H1 (cell line): ENCODE data around the gene MAP6D1. TPM values are rescaled to one million over a fixed set of nuclear protein-coding genes. Genes with fewer than 3 reads are reported as not detected.

Experiments
- CTCF ChIA-PET: fragments of 300-600 bp; sonication (Branson Sonifier 250); formaldehyde crosslinking; loops from one replicate; lab custom pipeline; 2021; ENCODE audit not compliant: partially characterized antibody; lab: Charles Lee
- POLR2A ChIA-PET: fragments of 300-600 bp; sonication (Branson Sonifier 250); formaldehyde crosslinking; loops from one replicate; lab custom pipeline; 2021; ENCODE audit warnings: inconsistent platforms; ENCODE audit not compliant: partially characterized antibody; lab: Charles Lee
- DNase-seq, 2 experiments: peaks; one replicate each; pipeline versions ENCODE4 v3.0.0 to v3.0.0-alpha.2; 2010 to 2022; ENCODE audit warnings: low spot score in 2 of 2, low read depth in 1 of 2, mixed read lengths in 1 of 2
- FAIRE-seq: peaks from 2 replicates; lab custom pipeline; 2011; peaks lifted over from hg19 to GRCh38; lab: Jason Lieb, UNC
- H2AFZ ChIP-seq: 2 replicates; pipeline ENCODE4 v1.8.1; 2012; ENCODE audit warnings: low read length, inconsistent platforms
- H2AK5ac ChIP-seq: 2 replicates; pipeline ENCODE4 v1.6.1; 2013; ENCODE audit warnings: low read depth, low read length
- H2BK120ac ChIP-seq: replicated peaks from 2 replicates; pipeline ENCODE3; 2013; ENCODE audit warnings: low read depth, low read length, inconsistent platforms
- H2BK12ac ChIP-seq: 2 replicates; pipeline ENCODE4 v1.6.1; 2013; ENCODE audit warnings: low read depth, low read length
- H2BK15ac ChIP-seq: 2 replicates; pipeline ENCODE4 v1.6.1; 2013; ENCODE audit warnings: low read length
- H2BK20ac ChIP-seq: 2 replicates; pipeline ENCODE4 v1.6.1; 2013; ENCODE audit warnings: low read length
- H2BK5ac ChIP-seq: 2 replicates; pipeline ENCODE4 v1.6.1; 2013; ENCODE audit warnings: low read depth, low read length
- H3K14ac ChIP-seq: 2 replicates; pipeline ENCODE4 v1.6.1; 2013; ENCODE audit warnings: inconsistent platforms; ENCODE audit not compliant: insufficient read length
- H3K18ac ChIP-seq: 2 replicates; pipeline ENCODE4 v1.6.1; 2013; ENCODE audit warnings: low read length; ENCODE audit errors: extremely low read depth
- H3K23ac ChIP-seq: 2 replicates; pipeline ENCODE4 v1.6.1; 2013; ENCODE audit warnings: inconsistent platforms; ENCODE audit not compliant: insufficient read length
- H3K23me2 ChIP-seq: 2 replicates; pipeline ENCODE4 v1.6.1; 2013; ENCODE audit warnings: low read depth, low read length
- H3K27ac ChIP-seq: 2 replicates; pipeline ENCODE4 v1.6.1; 2011; ENCODE audit warnings: low read depth, low read length, inconsistent platforms
- H3K27me3 ChIP-seq, 4 experiments: replicated peaks in 1 of 4; 1 replicate in 1 of 4; 2 replicates in 3 of 4; pipeline versions ENCODE4 v1.6.1 to v1.8.1; 2011 to 2013; ENCODE audit warnings: low read length in 3 of 4, mild to moderate bottlenecking in 3 of 4, inconsistent platforms in 2 of 4, mixed read lengths in 2 of 4, moderate library complexity in 1 of 4; ENCODE audit not compliant: control insufficient read depth in 3 of 4, insufficient read depth in 3 of 4; ENCODE audit errors: extremely low read depth in 1 of 4
- H3K36me3 ChIP-seq, 4 experiments: 2 replicates each; pipeline versions ENCODE4 v1.6.1 to v1.8.1; 2011 to 2013; ENCODE audit warnings: mild to moderate bottlenecking in 4 of 4, low read length in 3 of 4, moderate library complexity in 2 of 4, control low read depth in 1 of 4, inconsistent platforms in 1 of 4; ENCODE audit not compliant: insufficient read depth in 4 of 4, control insufficient read depth in 2 of 4
- H3K4ac ChIP-seq: replicated peaks from 2 replicates; pipeline ENCODE3; 2013; ENCODE audit warnings: low read length, low read depth, mixed read lengths, inconsistent platforms; ENCODE audit not compliant: insufficient read length
- H3K4me1 ChIP-seq, 4 experiments: replicated peaks in 1 of 4; 1 replicate in 1 of 4; 2 replicates in 3 of 4; pipeline versions ENCODE4 v1.6.1 to v1.8.1; 2011 to 2013; ENCODE audit warnings: low read length in 3 of 4, inconsistent platforms in 2 of 4, mixed read lengths in 1 of 4; ENCODE audit not compliant: insufficient read depth in 4 of 4, control insufficient read depth in 3 of 4
- H3K4me2 ChIP-seq, 2 experiments: 2 replicates each; pipeline versions ENCODE4 v1.6.1 to v1.8.1; 2011 to 2013; ENCODE audit warnings: low read depth in 2 of 2, low read length in 2 of 2, control low read depth in 1 of 2, inconsistent platforms in 1 of 2, mild to moderate bottlenecking in 1 of 2; ENCODE audit not compliant: insufficient read depth in 1 of 2
- H3K4me3 ChIP-seq, 4 experiments: fragments of 200-600, 300-600 bp in 1 of 4; sonication (generic), shearing (Covaris generic), sonication (Bioruptor Twin) in 1 of 4; 2 replicates each; pipeline versions ENCODE4 v1.5.1 to v1.8.1; 2011 to 2016; ENCODE audit warnings: low read length in 4 of 4, low read depth in 3 of 4, control low read depth in 2 of 4, inconsistent platforms in 2 of 4, mild to moderate bottlenecking in 2 of 4, mixed read lengths in 1 of 4, moderate library complexity in 1 of 4; ENCODE audit not compliant: insufficient read depth in 2 of 4; ENCODE audit errors: extremely low read depth in 1 of 4
- H3K56ac ChIP-seq: replicated peaks from 2 replicates; pipeline ENCODE3; 2013; ENCODE audit warnings: low read depth, mild to moderate bottlenecking, mixed read lengths, low read length, inconsistent platforms; ENCODE audit not compliant: insufficient read length
- H3K79me1 ChIP-seq: 2 replicates; pipeline ENCODE4 v1.6.1; 2013; ENCODE audit warnings: low read depth, low read length, control low read depth
- H3K79me2 ChIP-seq, 2 experiments: 2 replicates each; pipeline versions ENCODE4 v1.6.1 to v1.8.1; 2012 to 2013; ENCODE audit warnings: low read length in 2 of 2, mild to moderate bottlenecking in 2 of 2, inconsistent platforms in 1 of 2; ENCODE audit not compliant: insufficient read depth in 2 of 2, control insufficient read depth in 1 of 2
- H3K9ac ChIP-seq, 4 experiments: replicated peaks in 1 of 4; 1 replicate in 1 of 4; 2 replicates in 3 of 4; pipeline versions ENCODE4 v1.6.1 to v1.8.1; 2011 to 2013; ENCODE audit warnings: low read depth in 3 of 4, low read length in 3 of 4, control low read depth in 2 of 4, mild to moderate bottlenecking in 2 of 4, moderate library complexity in 2 of 4, inconsistent platforms in 1 of 4; ENCODE audit errors: extremely low read depth in 1 of 4
- H3K9me3 ChIP-seq, 2 experiments: 2 replicates each; pipeline versions ENCODE4 v1.6.1 to v1.8.1; 2012 to 2013; ENCODE audit warnings: mild to moderate bottlenecking in 2 of 2, moderate library complexity in 2 of 2, control low read depth in 1 of 2, inconsistent platforms in 1 of 2, low read depth in 1 of 2, low read length in 1 of 2, mixed read lengths in 1 of 2; ENCODE audit not compliant: insufficient read depth in 2 of 2
- H4K20me1 ChIP-seq, 2 experiments: replicated peaks in 1 of 2; 2 replicates each; pipeline versions ENCODE3 to v1.8.1; 2011 to 2013; ENCODE audit warnings: inconsistent platforms in 2 of 2, low read length in 2 of 2, mild to moderate bottlenecking in 1 of 2; ENCODE audit not compliant: insufficient read depth in 2 of 2, control insufficient read depth in 1 of 2
- H4K5ac ChIP-seq: 2 replicates; pipeline ENCODE4 v1.6.1; 2013; ENCODE audit warnings: low read length, low read depth, mixed read lengths, inconsistent platforms; ENCODE audit not compliant: insufficient read length
- H4K8ac ChIP-seq: 2 replicates; pipeline ENCODE4 v1.8.0; 2013; ENCODE audit warnings: mild to moderate bottlenecking, moderate library complexity, low read length, inconsistent platforms; ENCODE audit not compliant: insufficient read depth; ENCODE audit errors: extremely low read depth
- H4K91ac ChIP-seq: replicated peaks from 2 replicates; pipeline ENCODE3; 2013; ENCODE audit warnings: low read length, mixed read lengths, inconsistent platforms; ENCODE audit not compliant: insufficient read length
- BCL11A ChIP-seq, 2 experiments: IDR thresholded peaks; one replicate each; pipeline ENCODE4 v1.6.1; 2011; ENCODE audit warnings: low read depth in 2 of 2, low read length in 2 of 2, mild to moderate bottlenecking in 2 of 2
- CEBPB ChIP-seq: IDR thresholded peaks from 2 replicates; pipeline ENCODE4 v1.6.1; 2012; ENCODE audit warnings: low read depth, low read length
- EGR1 ChIP-seq: IDR thresholded peaks from 2 replicates; pipeline ENCODE4 v1.6.1; 2011; ENCODE audit warnings: low read depth, low read length, borderline replicate concordance
- EP300 ChIP-seq, 2 experiments: IDR thresholded peaks; 1 replicate in 1 of 2; 2 replicates in 1 of 2; pipeline ENCODE4 v1.6.1; 2011 to 2012; ENCODE audit warnings: low read depth in 2 of 2, low read length in 2 of 2, mild to moderate bottlenecking in 2 of 2, borderline replicate concordance in 1 of 2, inconsistent platforms in 1 of 2, moderate library complexity in 1 of 2
- EZH2 ChIP-seq: fragments of 200-600 bp; sonication (generic); IDR thresholded peaks from 2 replicates; pipeline ENCODE4 v1.7.1; 2012; ENCODE audit warnings: low read depth, mild to moderate bottlenecking, moderate library complexity, low read length, inconsistent platforms; ENCODE audit not compliant: severe bottlenecking
- PHF8 ChIP-seq: fragments of 200-600 bp; sonication (generic); conservative IDR thresholded peaks from 2 replicates; pipeline ENCODE4 v1.7.1; 2012; ENCODE audit warnings: low read depth, mild to moderate bottlenecking, inconsistent platforms, low read length, moderate library complexity
- TAF1 ChIP-seq: IDR thresholded peaks from 2 replicates; pipeline ENCODE4 v1.6.1; 2011; ENCODE audit warnings: mild to moderate bottlenecking, low read depth, low read length
- TAF7 ChIP-seq: optimal IDR thresholded peaks from 2 replicates; pipeline ENCODE3; 2011; ENCODE audit warnings: low read depth, mild to moderate bottlenecking, inconsistent platforms, low read length, moderate library complexity, borderline replicate concordance
- TBP ChIP-seq: IDR thresholded peaks from 2 replicates; pipeline ENCODE4 v1.6.1; 2011; ENCODE audit warnings: low read depth, low read length, improper control_type of control experiment
- WGBS, 2 experiments: shearing (Covaris generic) in 1 of 2; methylation state at CpG; one replicate each; pipeline versions ENCODE4 v1.1.6 to v1.1.7; 2013 to 2015; ENCODE audit warnings: low lambda C conversion rate in 2 of 2, mixed read lengths in 2 of 2, inconsistent platforms in 1 of 2, low coverage in 1 of 2, missing lambda C conversion rate in 1 of 2; ENCODE audit not compliant: insufficient replicate concordance in 2 of 2, insufficient coverage in 1 of 2, insufficient read length in 1 of 2; ENCODE audit errors: extremely low coverage in 1 of 2, missing lambda C conversion rate in 1 of 2; 5-methylcytosine and 5-hydroxymethylcytosine counted together
- polyA plus RNA-seq, 7 experiments: library from polyadenylated mRNA; depleted of rRNA in 3 of 7; stranded (reverse) in 5 of 7; unstranded in 2 of 7; fragments of >200 nt in 5 of 7; fragments of 200-250 nt in 2 of 7; gene quantifications; 1 replicate in 5 of 7; 2 replicates in 1 of 7; 4 replicates in 1 of 7; pipeline versions ENCODE4 v1.2.1 to v1.2.3, GENCODE V29; 2011 to 2013; ENCODE audit warnings: missing spikeins in 2 of 7, mixed read lengths in 2 of 7
- total RNA-seq: library from RNA; stranded (reverse); fragmentation: NEBNext Ultra II Directional; extraction: Animal tissue kit (Norgen Biotek cat#: 25700); gene quantifications from 2 replicates; pipeline ENCODE4 v1.2.1, GENCODE V29; 2021
- TF ChIP-seq, protein P1 (sequence below): IDR thresholded peaks from 2 replicates; pipeline ENCODE4 v1.6.1; 2012; ENCODE audit warnings: inconsistent platforms
- TF ChIP-seq, protein P2 (sequence below), 3 experiments: IDR thresholded peaks; 1 replicate in 2 of 3; 2 replicates in 1 of 3; pipeline versions ENCODE4 v1.5.1 to v1.6.1; 2011; ENCODE audit warnings: low read length in 3 of 3, mild to moderate bottlenecking in 3 of 3, inconsistent platforms in 2 of 3, low read depth in 1 of 3, moderate library complexity in 1 of 3; ENCODE audit not compliant: insufficient read depth in 1 of 3; ENCODE audit errors: control extremely low read depth in 1 of 3

The MAP6D1 gene
- total and polyA plus RNA-seq, 2 of the 8 experiments (the other 6 are each of a cell fraction or from before 2014, with no cell fraction given), result 4.8 to 5.2 TPM

DNA sequence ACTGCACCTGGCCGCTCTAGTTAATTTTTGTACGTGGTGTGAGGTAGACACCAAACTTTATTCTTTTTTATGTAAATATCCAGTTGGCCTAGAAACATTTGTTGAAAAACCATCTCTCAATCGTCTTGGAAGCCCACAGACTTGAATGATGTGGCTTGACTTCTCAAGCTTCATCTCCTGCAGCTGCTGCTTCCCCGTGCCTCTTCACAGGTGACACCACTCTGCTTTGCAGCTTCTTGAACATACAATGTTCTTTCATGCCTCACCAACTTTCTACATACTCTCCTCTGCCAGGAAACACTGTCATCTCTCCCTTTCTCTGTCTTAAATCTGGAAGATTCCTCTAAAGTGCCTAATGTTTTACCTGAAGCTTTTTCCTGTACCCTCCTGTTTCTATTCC is 35.6 kb downstream of the MAP6D1 start:
- Histone ChIP-seq H3K14ac (no peak overlapping the region), H2BK120ac (no peak overlapping the region), H2BK5ac (no peak overlapping the region), H3K23me2 (no peaks in the 10 kb centered on the region), H3K27ac (no peak overlapping the region), H3K18ac (no peak overlapping the region), H2BK20ac (no peak overlapping the region), H2BK15ac (no peak overlapping the region), H2AK5ac (no peak overlapping the region), H3K79me1 (no peaks in the 10 kb centered on the region), H3K23ac (no peak overlapping the region), H3K4me3 (no peak overlapping the region), H3K27me3 (no peaks in the 10 kb centered on the region), H3K4me1 (no peaks in the 10 kb centered on the region), H3K4me2 (no peak overlapping the region), H3K56ac (no peak overlapping the region), H3K79me2 (no peaks in the 10 kb centered on the region; a peak in 1 of 4 replicates), H4K20me1 (peaks cover 3 to 4% of the 10 kb centered on the region in 2 experiments), H3K9me3 (no peaks in the 10 kb centered on the region), H3K9ac (no peak overlapping the region), H4K5ac (no peak overlapping the region), H4K8ac (no peak overlapping the region), H4K91ac (no peak overlapping the region), H2BK12ac (no peak overlapping the region), H3K36me3 (peaks cover 13 to 67% (median 40%) of the 10 kb centered on the region in 4 experiments), H3K4ac (no peak overlapping the region), H2AFZ (no peak overlapping the region)
- DNase-seq, result no peak
- 87% methylated on average over 4 of the region's 4 CpGs; no CpG with 5 or more reads in 1 of the 2 experiments for WGBS, 2 experiments
- ChIA-PET POLR2A (no interaction called here), CTCF (interaction anchor here (1.4 kb wide), 1 partner anchor 310 kb away, joined by 3 read pairs; no protein-coding TSS in a partner anchor)
- no peak for FAIRE-seq
- TF ChIP-seq EZH2, result no peak
- TF ChIP-seq EP300 (IDR thresholded peaks at IDR 0.05; ENCODE audit: borderline replicate concordance in 1 of 2, low read depth in 2 of 2, low read length in 2 of 2), result no peak
- TF ChIP-seq BCL11A (IDR thresholded peaks at IDR 0.05; ENCODE audit: low read depth in 2 of 2, low read length in 2 of 2), result no peak
- TF ChIP-seq, protein P1, sequence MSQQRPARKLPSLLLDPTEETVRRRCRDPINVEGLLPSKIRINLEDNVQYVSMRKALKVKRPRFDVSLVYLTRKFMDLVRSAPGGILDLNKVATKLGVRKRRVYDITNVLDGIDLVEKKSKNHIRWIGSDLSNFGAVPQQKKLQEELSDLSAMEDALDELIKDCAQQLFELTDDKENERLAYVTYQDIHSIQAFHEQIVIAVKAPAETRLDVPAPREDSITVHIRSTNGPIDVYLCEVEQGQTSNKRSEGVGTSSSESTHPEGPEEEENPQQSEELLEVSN, result no peak
- no peak for TF ChIP-seq TAF1
- no peak for TF ChIP-seq EGR1
- TF ChIP-seq TAF7, result no peak
- TF ChIP-seq PHF8, result no peak
- no peak for TF ChIP-seq CEBPB
- TF ChIP-seq, protein P2, sequence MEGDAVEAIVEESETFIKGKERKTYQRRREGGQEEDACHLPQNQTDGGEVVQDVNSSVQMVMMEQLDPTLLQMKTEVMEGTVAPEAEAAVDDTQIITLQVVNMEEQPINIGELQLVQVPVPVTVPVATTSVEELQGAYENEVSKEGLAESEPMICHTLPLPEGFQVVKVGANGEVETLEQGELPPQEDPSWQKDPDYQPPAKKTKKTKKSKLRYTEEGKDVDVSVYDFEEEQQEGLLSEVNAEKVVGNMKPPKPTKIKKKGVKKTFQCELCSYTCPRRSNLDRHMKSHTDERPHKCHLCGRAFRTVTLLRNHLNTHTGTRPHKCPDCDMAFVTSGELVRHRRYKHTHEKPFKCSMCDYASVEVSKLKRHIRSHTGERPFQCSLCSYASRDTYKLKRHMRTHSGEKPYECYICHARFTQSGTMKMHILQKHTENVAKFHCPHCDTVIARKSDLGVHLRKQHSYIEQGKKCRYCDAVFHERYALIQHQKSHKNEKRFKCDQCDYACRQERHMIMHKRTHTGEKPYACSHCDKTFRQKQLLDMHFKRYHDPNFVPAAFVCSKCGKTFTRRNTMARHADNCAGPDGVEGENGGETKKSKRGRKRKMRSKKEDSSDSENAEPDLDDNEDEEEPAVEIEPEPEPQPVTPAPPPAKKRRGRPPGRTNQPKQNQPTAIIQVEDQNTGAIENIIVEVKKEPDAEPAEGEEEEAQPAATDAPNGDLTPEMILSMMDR (IDR thresholded peaks at IDR 0.05; ENCODE audit: control extremely low read depth in 1 of 3, insufficient read depth in 1 of 3, low read depth in 1 of 3, low read length in 3 of 3), result no peak
- TF ChIP-seq TBP, result no peak
